Glomerular endothelial cell (primary cell): Measurements from ENCODE around the gene CEL. TPM values are rescaled to one million over a fixed set of nuclear protein-coding genes. Genes with fewer than 3 reads are reported as not detected.
"Not testable (repeated sequence)": the region's sequence is repeated elsewhere in the genome, so short reads cannot be mapped to it uniquely, and the experiment has no call there.

Source experiments
- DNase-seq: peaks from one replicate; pipeline ENCODE4 v3.0.0-alpha.2; 2011; ENCODE audit warnings: low read depth, low spot score; ENCODE audit errors: extremely low read depth
- total RNA-seq: library from RNA; depleted of rRNA; stranded (reverse); fragments of >200 nt; gene quantifications from 2 replicates; pipeline ENCODE4 v1.2.3, GENCODE V29; 2015

CEL gene
- total RNA-seq, 1 donor from 2014 or later = 0.99 TPM

GRCh38 chr9:133063159-133063499, 1.3 kb downstream of the CEL start:
- no peak for DNase-seq

- no peak for DNase-seq
Measured at GRCh38 chr9:133063500-133064231, 1.9 kb downstream of the CEL start.

- DNase-seq = no peak
Measured at GRCh38 chr9:133064241-133065069, 2.7 kb downstream of the CEL start.

- no peak for DNase-seq
Measured at GRCh38 chr9:133065070-133065388, 3.2 kb downstream of the CEL start.

GRCh38 chr9:133066181-133066983, 4.6 kb downstream of the CEL start:
- DNase-seq = no peak

DNA sequence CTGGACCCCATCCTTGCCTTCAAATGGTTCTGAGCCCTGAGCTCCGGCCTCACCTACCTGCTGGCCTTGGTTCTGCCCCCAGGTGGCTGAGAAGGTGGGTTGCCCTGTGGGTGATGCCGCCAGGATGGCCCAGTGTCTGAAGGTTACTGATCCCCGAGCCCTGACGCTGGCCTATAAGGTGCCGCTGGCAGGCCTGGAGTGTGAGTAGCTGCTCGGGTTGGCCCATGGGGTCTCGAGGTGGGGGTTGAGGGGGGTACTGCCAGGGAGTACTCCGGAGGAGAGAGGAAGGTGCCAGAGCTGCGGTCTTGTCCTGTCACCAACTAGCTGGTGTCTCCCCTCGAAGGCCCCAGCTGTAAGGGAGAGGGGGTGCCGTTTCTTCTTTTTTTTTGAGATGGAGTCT, 5.2 kb downstream of the CEL start:
- no peak for DNase-seq

GRCh38 chr9:133067813-133068212, 6.0 kb downstream of the CEL start:
- no peak for DNase-seq

GRCh38 chr9:133068431-133068830, 6.7 kb downstream of the CEL start:
- not testable (repeated sequence) for DNase-seq

GRCh38 chr9:133070500-133070961, 8.8 kb downstream of the CEL start:
- DNase-seq = not testable (repeated sequence)

DNA sequence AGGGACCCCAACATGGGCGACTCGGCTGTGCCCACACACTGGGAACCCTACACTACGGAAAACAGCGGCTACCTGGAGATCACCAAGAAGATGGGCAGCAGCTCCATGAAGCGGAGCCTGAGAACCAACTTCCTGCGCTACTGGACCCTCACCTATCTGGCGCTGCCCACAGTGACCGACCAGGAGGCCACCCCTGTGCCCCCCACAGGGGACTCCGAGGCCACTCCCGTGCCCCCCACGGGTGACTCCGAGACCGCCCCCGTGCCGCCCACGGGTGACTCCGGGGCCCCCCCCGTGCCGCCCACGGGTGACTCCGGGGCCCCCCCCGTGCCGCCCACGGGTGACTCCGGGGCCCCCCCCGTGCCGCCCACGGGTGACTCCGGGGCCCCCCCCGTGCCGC, 9.2 kb downstream of the CEL start:
- not testable (repeated sequence) for DNase-seq

DNA sequence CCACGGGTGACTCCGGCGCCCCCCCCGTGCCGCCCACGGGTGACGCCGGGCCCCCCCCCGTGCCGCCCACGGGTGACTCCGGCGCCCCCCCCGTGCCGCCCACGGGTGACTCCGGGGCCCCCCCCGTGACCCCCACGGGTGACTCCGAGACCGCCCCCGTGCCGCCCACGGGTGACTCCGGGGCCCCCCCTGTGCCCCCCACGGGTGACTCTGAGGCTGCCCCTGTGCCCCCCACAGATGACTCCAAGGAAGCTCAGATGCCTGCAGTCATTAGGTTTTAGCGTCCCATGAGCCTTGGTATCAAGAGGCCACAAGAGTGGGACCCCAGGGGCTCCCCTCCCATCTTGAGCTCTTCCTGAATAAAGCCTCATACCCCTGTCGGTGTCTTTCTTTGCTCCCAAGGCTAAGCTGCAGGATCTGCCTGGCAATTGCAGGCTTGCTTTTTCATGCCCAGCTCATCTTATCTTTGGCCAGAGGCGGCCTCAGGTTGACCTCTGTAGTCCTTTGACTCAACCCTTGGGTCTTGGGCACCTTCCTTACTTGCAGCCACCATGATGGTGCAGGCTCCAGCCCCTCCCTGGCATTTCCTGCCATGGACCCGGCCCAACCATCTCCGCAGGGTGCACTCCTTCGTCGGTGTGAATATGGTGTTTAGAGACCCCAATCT, 9.8 kb downstream of the CEL start:
- DNase-seq = no peak

GRCh38 chr9:133072210-133072609, 10.4 kb downstream of the CEL start:
- not testable (repeated sequence) for DNase-seq

DNA sequence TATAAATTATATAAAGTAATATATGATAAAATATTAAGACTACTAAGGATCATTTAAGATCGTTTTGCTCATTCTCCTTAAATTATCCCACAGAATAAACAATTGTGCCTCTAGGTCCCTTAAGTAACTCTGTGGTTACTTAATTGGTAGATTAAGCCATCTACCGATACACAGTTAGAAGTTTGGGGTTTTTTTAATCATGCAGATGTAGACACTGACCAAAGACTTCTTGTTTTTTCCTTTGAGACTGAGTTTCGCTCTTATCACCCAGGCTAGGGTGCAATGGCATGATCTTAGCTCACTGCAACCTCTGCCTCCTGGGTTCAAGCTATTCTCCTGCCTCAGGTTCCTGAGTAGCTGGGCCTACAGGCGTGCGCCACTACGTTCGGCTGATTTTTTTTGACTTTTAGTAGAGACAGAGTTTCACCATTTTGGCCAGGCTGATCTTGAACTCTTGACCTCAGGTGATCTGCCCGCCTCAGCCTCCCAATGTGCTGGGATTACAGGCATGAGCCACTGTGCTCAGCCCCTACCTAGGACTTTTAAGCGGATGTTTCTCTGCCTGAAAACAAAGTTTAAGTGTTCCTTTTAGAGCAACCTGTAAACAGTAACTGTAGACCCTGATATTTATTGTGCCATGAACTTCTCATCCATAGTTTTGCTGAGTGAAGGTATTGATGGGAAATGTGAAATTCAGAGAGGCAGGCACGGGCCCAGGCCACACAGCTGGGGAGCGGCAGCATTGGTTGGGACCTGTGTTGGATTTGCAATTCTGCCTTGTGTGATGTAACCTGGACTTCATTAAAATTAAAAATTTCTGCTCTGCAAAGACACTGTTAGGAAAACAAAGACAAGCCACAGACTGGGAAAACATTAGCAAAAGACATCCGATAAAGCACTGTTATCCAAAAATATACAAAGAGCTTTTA, 11.6 kb downstream of the CEL start:
- no peak for DNase-seq

DNA sequence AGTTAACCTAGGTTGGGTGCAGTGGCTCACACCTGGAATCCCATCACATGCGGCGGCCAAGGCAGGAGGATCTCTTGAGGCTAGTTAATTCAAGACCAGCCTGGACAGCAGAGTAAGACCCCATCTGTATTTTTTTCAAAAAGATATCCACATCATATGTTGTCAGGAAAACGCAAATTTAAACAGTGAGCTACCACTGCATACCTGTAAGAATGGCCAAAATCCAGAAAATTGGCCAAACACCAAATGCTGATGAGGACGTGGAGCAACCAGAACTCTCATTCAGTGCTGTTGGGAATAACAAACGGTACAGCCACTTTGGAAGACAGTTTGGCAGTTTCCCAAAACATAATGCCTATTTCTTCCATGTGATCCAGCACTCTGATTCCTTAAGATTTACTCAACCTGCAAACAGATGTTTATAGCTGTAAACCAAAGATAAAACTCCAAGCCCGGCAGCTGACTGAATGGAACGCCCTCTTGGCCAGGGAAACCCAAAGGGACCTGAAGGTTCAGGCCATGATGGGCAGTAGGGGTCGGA, 12.4 kb downstream of the CEL start:
- DNase-seq = no peak

- DNase-seq = no peak
Measured at GRCh38 chr9:133075925-133076630, 14.3 kb downstream of the CEL start.

DNA sequence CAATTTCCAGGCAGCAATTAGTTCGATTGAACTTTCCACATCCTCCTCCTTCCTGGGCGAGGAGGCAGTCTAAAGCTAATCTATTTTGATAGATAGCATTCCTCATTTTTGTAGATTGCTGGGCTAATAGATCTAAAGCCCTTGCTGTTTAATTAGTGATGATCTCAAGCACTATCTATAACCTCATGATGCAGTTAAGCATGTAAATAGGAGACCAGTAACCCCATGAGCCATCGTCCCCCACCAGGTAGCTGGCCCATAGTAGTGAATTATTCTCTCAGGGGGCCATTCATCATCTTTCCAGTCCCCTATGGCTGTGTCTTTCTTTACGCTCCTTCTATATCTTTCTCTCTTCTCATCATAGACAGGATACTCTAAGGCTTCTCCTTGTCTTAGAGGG, 14.9 kb downstream of the CEL start:
- DNase-seq = no peak

- DNase-seq = no peak
Measured at GRCh38 chr9:133078486-133078885, 16.7 kb downstream of the CEL start.

DNA sequence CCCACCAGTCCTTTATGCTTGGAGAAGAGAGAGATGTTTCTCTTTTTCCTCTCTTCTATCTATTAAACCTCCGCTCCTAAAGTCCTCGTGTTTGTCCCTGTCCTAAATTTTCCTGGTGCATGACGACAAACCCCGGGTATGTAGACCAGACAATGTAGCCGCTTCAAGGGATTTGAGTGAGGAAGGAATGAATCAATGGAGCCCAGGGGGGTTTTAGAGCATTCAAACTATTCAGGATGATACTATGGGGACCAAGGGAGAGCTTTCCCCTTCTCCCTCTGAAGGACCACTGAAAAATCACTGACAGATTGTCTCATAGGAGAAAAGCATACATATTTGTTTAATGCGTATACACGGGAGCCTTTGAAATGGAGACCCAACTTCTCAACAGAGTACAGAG, 18.4 kb downstream of the CEL start:
- DNase-seq = no peak
